GM12891 (cell line): ENCODE measurements around the gene TBC1D22A.

Experiments used
- DNase-seq: peaks from one replicate; pipeline ENCODE4 v3.0.0; 2011; ENCODE audit warnings: low spot score; ENCODE audit not compliant: insufficient read length
- FAIRE-seq: peaks from 2 replicates; lab custom pipeline; 2011; peaks lifted over from hg19 to GRCh38; lab: Jason Lieb, UNC
- PAX5 ChIP-seq: IDR thresholded peaks from 2 replicates; pipeline ENCODE4 v1.6.1; 2011; ENCODE audit warnings: low read length, moderate library complexity, mild to moderate bottlenecking; ENCODE audit not compliant: insufficient read depth, severe bottlenecking
- POLR2A ChIP-seq: IDR thresholded peaks from 2 replicates; pipeline ENCODE4 v1.6.1; 2011; ENCODE audit warnings: low read depth, low read length, control low read depth
- POLR2AphosphoS5 ChIP-seq: IDR thresholded peaks from 2 replicates; pipeline ENCODE4 v1.6.1; 2011; ENCODE audit warnings: low read depth, low read length, control low read depth
- POU2F2 ChIP-seq: IDR thresholded peaks from 2 replicates; pipeline ENCODE4 v1.6.1; 2011; ENCODE audit warnings: low read depth, mild to moderate bottlenecking, control low read depth, low read length, moderate library complexity
- SPI1 ChIP-seq: IDR thresholded peaks from 2 replicates; pipeline ENCODE4 v1.6.1; 2011; ENCODE audit warnings: low read depth, low read length, control low read depth
- TAF1 ChIP-seq: IDR thresholded peaks from 2 replicates; pipeline ENCODE4 v1.6.1; 2011; ENCODE audit warnings: low read depth, low read length, control low read depth

TBC1D22A gene

DNA sequence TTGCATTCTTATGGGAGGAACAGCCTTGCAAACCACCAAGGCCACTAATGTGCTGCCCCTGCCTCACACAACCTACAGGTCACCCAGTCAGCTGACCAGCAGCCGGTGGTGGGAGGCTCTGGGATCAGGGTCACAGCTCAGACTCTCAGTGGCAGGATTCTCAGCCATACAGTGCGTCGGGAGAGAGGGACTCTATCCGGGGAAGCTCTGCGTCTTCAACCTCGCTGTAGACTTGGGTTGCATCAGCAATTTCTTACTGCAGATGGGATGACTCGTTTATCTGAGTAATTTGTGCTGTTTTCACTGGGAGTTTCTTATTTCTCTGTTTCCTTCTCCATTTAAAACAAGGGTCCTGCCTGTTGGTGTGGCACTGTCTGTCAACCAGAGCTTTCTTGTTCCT, 257.7 kb downstream of the TBC1D22A start:
- DNase-seq (no peak), FAIRE-seq (no peak)
- TF ChIP-seq POLR2A = no peak

DNA sequence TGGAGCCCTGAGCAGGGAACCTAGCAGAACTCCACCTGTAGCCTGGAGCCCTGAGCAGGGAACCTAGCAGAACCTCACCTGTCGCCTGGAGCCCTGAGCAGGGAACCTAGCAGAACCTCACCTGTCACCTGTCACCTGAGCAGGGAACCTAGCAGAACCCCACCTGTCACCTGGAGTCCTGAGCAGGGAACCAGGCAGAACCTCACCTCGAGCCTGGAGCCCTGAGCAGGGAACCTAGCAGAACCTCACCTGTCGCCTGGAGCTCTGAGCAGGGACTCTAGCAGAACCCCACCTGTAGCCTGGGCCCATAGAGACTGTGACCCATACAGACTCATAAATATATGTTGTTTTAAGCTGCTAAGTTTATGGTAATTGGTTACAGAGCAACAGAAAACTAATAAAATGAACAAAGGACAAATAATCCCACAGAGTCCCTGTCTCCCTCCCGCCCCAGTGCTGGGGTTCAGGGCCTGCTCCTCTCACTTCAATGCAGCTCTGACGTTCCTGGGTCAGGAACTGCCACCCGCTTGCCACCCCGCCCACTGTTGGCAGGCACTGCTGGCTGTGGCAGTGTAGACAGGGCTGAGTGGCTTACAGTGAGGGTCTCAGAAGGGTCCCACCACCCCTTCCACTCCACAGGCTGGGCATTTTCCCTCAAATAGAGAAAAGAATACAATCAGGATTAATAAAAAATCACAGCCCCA, 259.1 kb downstream of the TBC1D22A start:
- no peak for TF ChIP-seq TAF1
- no peak for TF ChIP-seq PAX5
- no peak for TF ChIP-seq POU2F2
- no peak for DNase-seq
- no peak for FAIRE-seq

DNA sequence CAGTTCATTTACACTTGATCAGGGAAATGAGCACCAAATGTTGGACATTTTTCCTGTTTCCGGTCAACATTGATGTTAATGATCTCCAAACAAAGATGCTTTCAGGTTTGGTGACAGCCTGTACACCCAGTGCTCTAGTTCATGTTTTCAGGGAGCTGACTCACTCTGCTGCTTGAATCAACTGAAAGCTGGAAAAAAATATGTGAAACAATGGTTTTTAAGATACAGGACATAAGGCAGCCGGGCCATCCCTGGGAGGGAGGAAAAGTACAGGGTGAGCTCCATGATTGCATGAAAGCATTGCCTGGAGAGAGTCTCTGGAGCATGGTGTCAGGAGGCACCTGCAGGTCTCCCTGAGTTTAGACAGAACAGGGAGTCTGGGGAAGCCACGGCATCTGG, 259.6 kb downstream of the TBC1D22A start:
- no peak for FAIRE-seq
- DNase-seq = no peak
- TF ChIP-seq POLR2A (no peak), TAF1 (no peak), PAX5 (no peak), SPI1 (no peak), POU2F2 (no peak), POLR2AphosphoS5 (no peak)

DNA sequence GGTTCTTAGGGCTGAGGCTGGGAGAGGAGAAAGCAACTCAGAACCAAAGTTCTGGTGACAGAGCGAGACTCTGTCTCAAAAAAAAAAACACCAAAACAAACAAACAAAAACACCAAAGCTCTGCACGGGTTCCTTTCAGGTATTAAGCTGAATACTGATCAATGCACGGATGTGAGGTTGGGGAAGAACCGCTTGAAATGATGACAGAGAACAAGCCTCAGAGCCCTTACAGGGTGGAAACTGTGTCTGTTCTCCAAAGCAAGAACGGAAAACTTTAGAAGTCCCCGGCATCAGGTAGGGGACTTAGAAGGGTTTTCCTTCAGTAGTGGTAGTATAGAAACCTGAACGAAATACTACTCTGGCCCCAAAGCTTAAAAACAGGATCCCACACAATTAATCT, 260.0 kb downstream of the TBC1D22A start:
- DNase-seq (no peak), FAIRE-seq (no peak)
- no peak for TF ChIP-seq POLR2AphosphoS5
- no peak for TF ChIP-seq PAX5
- TF ChIP-seq SPI1 = no peak
- no peak for TF ChIP-seq POU2F2
- no peak for TF ChIP-seq POLR2A
- no peak for TF ChIP-seq TAF1

DNA sequence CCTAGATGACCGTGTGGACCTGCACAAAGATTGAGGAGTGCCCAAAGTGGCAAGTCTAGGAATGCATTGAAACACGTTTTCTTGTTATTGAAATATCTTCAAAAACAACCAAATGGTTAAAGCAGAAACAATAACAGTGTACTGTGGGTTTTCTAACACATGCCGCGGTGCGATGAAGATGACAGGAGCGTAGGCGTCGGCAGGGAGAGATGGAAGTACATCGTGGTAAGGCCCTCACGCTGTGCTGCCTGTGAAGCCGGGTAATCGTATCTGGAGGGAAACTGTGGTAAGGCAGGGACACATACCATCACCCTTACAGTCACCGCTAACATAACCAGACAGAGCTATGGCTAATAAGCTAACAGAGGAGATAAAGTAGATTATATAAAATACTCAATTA, 261.4 kb downstream of the TBC1D22A start:
- no peak for TF ChIP-seq TAF1
- no peak for TF ChIP-seq POU2F2
- TF ChIP-seq POLR2A = no peak
- TF ChIP-seq PAX5 = no peak
- TF ChIP-seq SPI1 = no peak
- no peak for TF ChIP-seq POLR2AphosphoS5
- no peak for FAIRE-seq
- no peak for DNase-seq

DNA sequence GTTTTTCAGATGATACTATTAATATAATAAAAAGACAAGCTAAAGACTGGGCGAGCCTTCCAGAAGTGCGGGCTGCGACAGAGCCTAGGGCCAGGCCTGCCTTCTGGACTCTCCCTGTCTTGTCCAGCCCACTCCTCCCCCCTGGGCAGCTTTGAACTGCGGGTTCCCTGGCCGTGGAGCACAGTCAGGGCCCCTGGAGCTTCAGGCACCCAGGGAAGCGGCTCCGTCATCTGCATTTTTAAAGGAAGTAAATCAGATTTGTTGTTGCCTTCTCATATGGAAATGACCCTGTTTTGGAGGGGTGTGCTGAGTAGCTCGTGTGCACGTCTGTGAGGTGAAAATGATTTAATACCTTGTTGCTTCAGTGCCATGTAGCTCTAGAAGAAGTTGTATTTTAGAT, 265.3 kb downstream of the TBC1D22A start:
- FAIRE-seq (no peak), DNase-seq (no peak)
- TF ChIP-seq POU2F2 = no peak
- no peak for TF ChIP-seq POLR2A
- TF ChIP-seq TAF1 = no peak
- TF ChIP-seq SPI1 = no peak
- TF ChIP-seq POLR2AphosphoS5 = no peak
- no peak for TF ChIP-seq PAX5

DNA sequence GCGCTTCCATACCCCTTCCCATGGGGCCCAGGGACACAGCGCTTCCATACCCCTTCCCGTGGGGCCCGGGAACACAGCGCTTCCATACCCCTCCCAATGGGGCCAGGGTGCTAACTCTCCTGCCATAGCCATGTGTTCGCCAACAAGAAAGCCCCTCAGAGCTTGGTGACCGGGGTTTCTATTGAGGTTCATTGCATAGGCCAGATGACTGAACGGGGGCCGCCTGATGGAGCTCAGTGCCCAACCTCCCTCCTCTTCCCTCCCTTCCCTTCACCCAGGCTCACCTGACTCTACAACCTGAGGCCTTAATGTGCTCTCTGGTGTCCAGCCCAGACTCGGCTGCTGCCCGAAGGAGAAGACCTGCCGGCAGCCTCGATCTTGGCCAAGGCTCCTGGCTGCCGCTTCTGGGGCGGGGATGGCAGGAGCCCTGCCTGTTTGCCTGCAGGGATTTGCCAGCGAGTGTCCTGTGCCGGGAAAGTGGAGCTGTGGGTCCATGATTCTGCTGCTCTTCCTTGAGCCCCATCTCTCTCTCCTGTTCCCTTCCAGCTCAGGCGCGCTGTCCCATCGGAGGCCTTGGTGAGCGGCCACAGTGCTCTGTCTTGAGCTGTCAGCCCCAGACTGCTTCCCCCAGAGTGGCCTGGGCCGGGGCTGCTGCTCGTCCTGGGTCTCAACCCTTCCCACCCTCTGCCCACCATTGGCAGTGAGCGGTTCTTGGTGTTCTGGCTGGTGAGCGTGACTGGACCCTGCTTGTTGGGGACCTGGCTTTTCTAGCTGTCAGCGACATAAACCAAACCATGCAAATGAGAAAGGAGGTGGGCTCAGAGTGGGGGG, 267.0 kb downstream of the TBC1D22A start:
- no peak for FAIRE-seq
- TF ChIP-seq PAX5 (no peak), POU2F2 (no peak), POLR2AphosphoS5 (no peak), POLR2A (no peak), TAF1 (no peak), SPI1 (no peak)

GRCh38 chr22:47030143-47030661, 267.8 kb downstream of the TBC1D22A start:
- no peak for FAIRE-seq
- TF ChIP-seq POLR2A (no peak), SPI1 (no peak), POLR2AphosphoS5 (no peak), POU2F2 (no peak), TAF1 (no peak), PAX5 (no peak)
- no peak for DNase-seq

More for the DNA sequence above, 267.0 kb downstream of the TBC1D22A start:
- no peak for DNase-seq

- DNase-seq (no peak), FAIRE-seq (no peak)
- TF ChIP-seq PAX5 (no peak), POLR2A (no peak), POU2F2 (no peak), SPI1 (no peak), TAF1 (no peak), POLR2AphosphoS5 (no peak)
Observed at GRCh38 chr22:47030881-47031627, 268.6 kb downstream of the TBC1D22A start.

DNA sequence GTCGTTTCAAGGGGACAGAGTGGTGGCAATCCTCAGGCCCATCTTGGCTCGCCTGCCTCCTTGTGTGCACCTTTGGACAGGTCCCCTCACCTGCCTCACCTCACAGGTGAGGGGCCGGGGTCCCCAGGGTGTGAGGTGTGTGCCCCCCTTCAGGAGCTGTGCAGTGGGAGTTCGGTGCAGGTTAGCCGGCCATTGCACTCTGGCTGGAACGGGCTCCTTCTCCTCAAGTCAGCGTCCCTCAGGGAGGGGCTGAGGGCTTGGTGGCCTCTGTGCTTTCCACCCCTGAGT, 269.1 kb downstream of the TBC1D22A start:
- no peak for DNase-seq
- no peak for TF ChIP-seq POLR2AphosphoS5

More for the DNA sequence above, 269.1 kb downstream of the TBC1D22A start:
- no peak for FAIRE-seq
